ENCODE measurements around the gene SH2D7. TPM values are rescaled to one million over a fixed set of nuclear protein-coding genes. Genes with fewer than 3 reads are reported as not detected.
A peak's percentile ranks its signal among the peaks of the same experiment; 100 is the strongest.

Gene SH2D7
- under 1 TPM; 0.29 to 0.31 TPM for total RNA-seq

GRCh38 chr15:78092261-78093041, at the start of gene SH2D7:
TSS of gene SH2D7 (plus strand) at chr15:78092561. CDS start at chr15:78092585, 24 bp downstream.
- ChIA-PET POLR2A (interaction anchor here (1.0 to 1.9 kb wide), 4 partner anchors 11 to 43 kb away, joined by 3 to 12 read pairs (median 6); no protein-coding TSS in a partner anchor), CTCF (interaction anchor here (0.7 to 4.6 kb wide), 11 partner anchors 10 to 126 kb away, joined by 3 to 23 read pairs (median 5); no protein-coding TSS in a partner anchor)
- Mint-ChIP-seq H3K36me3 (ENCODE audit: low read depth) (peaks cover 5% of the 10 kb centered on the region), H3K27me3 (ENCODE audit: low read depth) (no peaks in the 10 kb centered on the region), H3K4me1 (ENCODE audit: low read depth) (peaks cover 49% of the 10 kb centered on the region), H3K4me3 (peak within 1 kb of the TSS; percentile 45), H3K9me3 (ENCODE audit: insufficient read depth) (no peaks in the 10 kb centered on the region), H3K27ac (peak within 1 kb of the TSS; percentile 73)
- DNase-seq (no peak), ATAC-seq (peak; percentile 48)

DNA sequence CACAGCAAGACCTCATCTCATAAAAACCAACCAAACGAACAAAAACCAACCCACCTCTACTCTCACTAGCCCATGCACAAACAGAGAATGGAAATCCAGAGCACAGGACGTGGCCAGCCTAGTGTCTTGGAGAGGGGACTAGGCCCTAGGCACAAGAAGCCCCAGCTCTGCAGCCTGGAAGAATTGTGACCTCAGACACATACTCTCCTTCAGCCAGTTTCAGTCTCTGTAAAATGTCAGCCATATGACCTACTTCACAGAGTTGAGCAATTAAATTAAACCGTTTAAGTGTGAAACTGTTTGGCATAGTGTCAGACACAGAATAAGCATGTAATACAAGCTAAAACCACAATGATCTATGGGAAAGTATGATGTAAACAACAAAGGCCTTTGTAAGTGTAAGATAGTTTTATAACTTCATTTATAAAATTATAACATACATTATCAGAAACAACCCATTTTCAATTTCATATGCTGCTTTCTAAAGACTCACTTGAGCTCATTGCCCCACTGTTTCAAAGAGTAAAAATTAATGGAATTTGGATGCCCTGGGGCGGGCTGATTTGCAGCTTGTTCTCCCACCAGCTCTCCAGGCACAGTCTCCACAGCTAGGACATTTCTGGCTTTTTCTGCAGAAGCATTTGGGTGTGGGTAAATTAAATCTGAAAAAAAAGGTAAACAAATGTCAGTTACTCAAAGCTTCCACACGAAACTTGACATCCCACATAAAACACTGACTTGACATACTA, 47.8 kb upstream of the SH2D7 start:
- DNase-seq (peak; percentile 48), ATAC-seq (peak; percentile 59)
- peaks cover 94% of the 10 kb centered on the region for H3K4me1 Mint-ChIP-seq (ENCODE audit: low read depth)
- no peaks in the 10 kb centered on the region for H3K9me3 Mint-ChIP-seq (ENCODE audit: insufficient read depth)
- POLR2A ChIA-PET: no interaction called here
- peaks cover 68% of the 10 kb centered on the region for H3K36me3 Mint-ChIP-seq (ENCODE audit: low read depth)
- H3K4me3 Mint-ChIP-seq: peak overlapping the region; percentile 5
- H3K27me3 Mint-ChIP-seq (ENCODE audit: low read depth): no peaks in the 10 kb centered on the region
- CTCF ChIA-PET: interaction anchor here (0.9 to 21.0 kb wide), 6 partner anchors 8 to 63 kb away, joined by 3 to 305 read pairs (median 8); partner anchors contain the start of gene TBC1D2B
- H3K27ac Mint-ChIP-seq: peak overlapping the region; percentile 79

DNA sequence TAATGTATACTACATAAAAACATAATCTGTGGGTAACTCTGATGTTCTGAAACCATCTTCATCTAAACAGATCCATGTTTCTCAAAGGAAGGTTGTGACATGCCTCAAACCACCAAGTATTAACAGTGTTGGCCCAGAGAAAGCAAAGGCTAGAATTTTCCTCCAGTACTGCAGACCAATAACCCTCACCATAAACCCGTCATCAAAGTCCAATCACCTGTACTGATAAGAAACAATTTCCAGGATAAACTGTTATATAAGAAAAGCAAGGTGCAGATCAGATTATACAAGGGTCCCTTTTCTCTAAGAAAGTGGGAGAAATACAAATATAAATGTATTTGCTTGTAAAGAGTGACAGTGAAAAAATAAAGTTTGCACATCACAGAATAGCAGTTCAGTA, 47.2 kb upstream of the SH2D7 start:
- DNase-seq (no peak), ATAC-seq (no peak)
- Mint-ChIP-seq H3K4me3 (no peak overlapping the region), H3K4me1 (ENCODE audit: low read depth) (peaks cover 94% of the 10 kb centered on the region), H3K27ac (peak overlapping the region; percentile 62), H3K36me3 (ENCODE audit: low read depth) (peaks cover 67% of the 10 kb centered on the region), H3K27me3 (ENCODE audit: low read depth) (no peaks in the 10 kb centered on the region), H3K9me3 (ENCODE audit: insufficient read depth) (no peaks in the 10 kb centered on the region)
- POLR2A ChIA-PET: no interaction called here
- CTCF ChIA-PET: interaction anchor here (1.2 to 21.0 kb wide), 4 partner anchors 10 to 63 kb away, joined by 6 to 305 read pairs (median 15); partner anchors contain the start of gene TBC1D2B

DNA sequence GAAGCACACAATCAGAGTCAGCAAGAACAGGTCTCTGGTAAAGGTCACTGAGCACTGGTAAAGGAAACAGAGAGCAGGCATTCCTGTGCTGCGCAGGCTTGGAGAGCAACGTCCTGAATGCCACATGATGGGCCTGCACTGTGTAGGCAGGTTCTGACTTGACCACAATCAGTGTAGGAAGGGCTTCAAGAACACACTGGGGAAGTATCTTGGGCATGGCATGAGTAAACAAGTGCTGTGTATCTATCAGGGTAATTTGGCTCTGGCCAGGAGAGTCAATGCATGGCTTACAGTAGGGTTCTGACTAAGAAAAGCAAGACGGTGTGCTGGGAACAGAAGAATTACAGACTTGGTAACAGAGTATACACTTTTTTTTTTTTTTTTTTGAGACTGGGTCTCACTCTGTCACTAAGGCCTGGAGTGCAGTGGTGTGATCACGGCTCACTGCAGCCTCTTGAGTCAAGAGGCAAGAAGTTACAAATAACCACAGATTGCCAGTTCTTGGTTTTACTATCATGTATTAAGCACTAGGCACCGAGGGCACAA, 45.5 kb upstream of the SH2D7 start:
- Mint-ChIP-seq H3K4me1 (ENCODE audit: low read depth) (peaks cover 96% of the 10 kb centered on the region), H3K27ac (peak overlapping the region; percentile 94), H3K4me3 (peak overlapping the region; percentile 54), H3K27me3 (ENCODE audit: low read depth) (no peaks in the 10 kb centered on the region), H3K9me3 (ENCODE audit: insufficient read depth) (no peaks in the 10 kb centered on the region), H3K36me3 (ENCODE audit: low read depth) (peaks cover 73% of the 10 kb centered on the region)
- CTCF ChIA-PET: interaction anchor here (0.7 to 21.0 kb wide), 8 partner anchors 8 to 62 kb away, joined by 3 to 305 read pairs (median 6); partner anchors contain the start of gene TBC1D2B
- ATAC-seq (peak; percentile 9), DNase-seq (no peak)
- POLR2A ChIA-PET: interaction anchor here (1.3 to 3.0 kb wide), 6 partner anchors 12 to 57 kb away, joined by 5 to 27 read pairs (median 10); no protein-coding TSS in a partner anchor

GRCh38 chr15:78047761-78048627, 44.4 kb upstream of the SH2D7 start:
- peaks cover 74% of the 10 kb centered on the region for H3K36me3 Mint-ChIP-seq (ENCODE audit: low read depth)
- H3K4me3 Mint-ChIP-seq: peak overlapping the region; percentile 54
- H3K27me3 Mint-ChIP-seq (ENCODE audit: low read depth): no peaks in the 10 kb centered on the region
- ChIA-PET POLR2A (interaction anchor here (1.3 to 3.0 kb wide), 6 partner anchors 12 to 56 kb away, joined by 5 to 27 read pairs (median 10); no protein-coding TSS in a partner anchor), CTCF (interaction anchor here (0.8 to 21.0 kb wide), 11 partner anchors 9 to 138 kb away, joined by 3 to 305 read pairs (median 4); partner anchors contain the start of gene TBC1D2B)
- ATAC-seq (peak; percentile 28), DNase-seq (peak; percentile 56)
- no peaks in the 10 kb centered on the region for H3K9me3 Mint-ChIP-seq (ENCODE audit: insufficient read depth)
- H3K27ac Mint-ChIP-seq: peak overlapping the region; percentile 94
- peaks cover 96% of the 10 kb centered on the region for H3K4me1 Mint-ChIP-seq (ENCODE audit: low read depth)

GRCh38 chr15:78048628-78048920, 43.8 kb upstream of the SH2D7 start:
- Mint-ChIP-seq H3K36me3 (ENCODE audit: low read depth) (peaks cover 74% of the 10 kb centered on the region), H3K4me3 (peak overlapping the region; percentile 17), H3K27ac (peak overlapping the region; percentile 94), H3K27me3 (ENCODE audit: low read depth) (no peaks in the 10 kb centered on the region), H3K9me3 (ENCODE audit: insufficient read depth) (no peaks in the 10 kb centered on the region), H3K4me1 (ENCODE audit: low read depth) (peaks cover 95% of the 10 kb centered on the region)
- DNase-seq: no peak
- ChIA-PET POLR2A (interaction anchor here (1.4 to 3.0 kb wide), 4 partner anchors 14 to 27 kb away, joined by 5 to 27 read pairs (median 14); no protein-coding TSS in a partner anchor), CTCF (interaction anchor here (0.8 to 21.0 kb wide), 10 partner anchors 10 to 139 kb away, joined by 3 to 305 read pairs (median 4); partner anchors contain the start of gene TBC1D2B)
- ATAC-seq: no peak

GRCh38 chr15:78049691-78050440, 42.5 kb upstream of the SH2D7 start:
- ChIA-PET CTCF (interaction anchor here (0.6 to 21.0 kb wide), 10 partner anchors 8 to 59 kb away, joined by 3 to 305 read pairs (median 8); partner anchors contain the start of genes SH2D7 and TBC1D2B), POLR2A (interaction anchor here (0.7 to 5.8 kb wide), 12 partner anchors 9 to 214 kb away, joined by 3 to 71 read pairs (median 6); partner anchors contain the start of genes DNAJA4, SH2D7 and TBC1D2B)
- Mint-ChIP-seq H3K4me3 (peak overlapping the region; percentile 60), H3K9me3 (ENCODE audit: insufficient read depth) (no peaks in the 10 kb centered on the region), H3K36me3 (ENCODE audit: low read depth) (peaks cover 73% of the 10 kb centered on the region), H3K27ac (peak overlapping the region; percentile 94), H3K4me1 (ENCODE audit: low read depth) (peaks cover 94% of the 10 kb centered on the region), H3K27me3 (ENCODE audit: low read depth) (no peaks in the 10 kb centered on the region)
- DNase-seq: peak; percentile 80
- ATAC-seq: peak; percentile 80

- Mint-ChIP-seq H3K4me3 (peak overlapping the region; percentile 60), H3K27me3 (ENCODE audit: low read depth) (no peaks in the 10 kb centered on the region), H3K4me1 (ENCODE audit: low read depth) (peaks cover 94% of the 10 kb centered on the region), H3K9me3 (ENCODE audit: insufficient read depth) (no peaks in the 10 kb centered on the region), H3K36me3 (ENCODE audit: low read depth) (peaks cover 74% of the 10 kb centered on the region), H3K27ac (peak overlapping the region; percentile 94)
- DNase-seq (no peak), ATAC-seq (peak; percentile 15)
- ChIA-PET POLR2A (interaction anchor here (1.1 to 5.8 kb wide), 10 partner anchors 9 to 214 kb away, joined by 3 to 71 read pairs (median 6); partner anchors contain the start of genes DNAJA4, SH2D7 and TBC1D2B), CTCF (interaction anchor here (0.6 to 21.0 kb wide), 10 partner anchors 9 to 58 kb away, joined by 3 to 305 read pairs (median 8); partner anchors contain the start of genes SH2D7 and TBC1D2B)
Observed at GRCh38 chr15:78050441-78050809, 41.9 kb upstream of the SH2D7 start.

DNA sequence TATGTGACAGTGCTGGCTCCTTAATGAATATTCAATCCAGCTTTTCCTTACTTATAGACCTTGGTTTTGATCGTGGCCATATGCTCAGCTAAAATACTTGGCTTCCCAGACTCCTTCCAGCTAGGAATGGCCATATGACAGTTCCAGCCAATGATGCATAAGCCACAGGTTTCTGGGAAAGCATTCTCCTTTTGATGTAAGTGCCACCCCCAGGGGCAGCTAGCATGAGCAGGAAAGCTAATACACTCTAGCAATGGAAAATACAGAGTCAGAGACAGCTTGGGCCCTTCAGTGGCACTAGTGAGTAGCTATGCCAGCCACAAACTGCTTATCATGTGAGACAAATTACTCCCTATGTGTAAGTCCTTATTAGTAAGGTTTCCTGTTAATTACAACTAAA, 41.5 kb upstream of the SH2D7 start:
- no peaks in the 10 kb centered on the region for H3K9me3 Mint-ChIP-seq (ENCODE audit: insufficient read depth)
- POLR2A ChIA-PET: interaction anchor here (1.3 to 5.8 kb wide), 8 partner anchors 8 to 213 kb away, joined by 3 to 71 read pairs (median 10); partner anchors contain the start of genes DNAJA4 and TBC1D2B
- no peak for DNase-seq
- no peak for ATAC-seq
- H3K36me3 Mint-ChIP-seq (ENCODE audit: low read depth): peaks cover 75% of the 10 kb centered on the region
- H3K4me1 Mint-ChIP-seq (ENCODE audit: low read depth): peaks cover 95% of the 10 kb centered on the region
- peak overlapping the region; percentile 94 for H3K27ac Mint-ChIP-seq
- H3K4me3 Mint-ChIP-seq: peak overlapping the region; percentile 60
- H3K27me3 Mint-ChIP-seq (ENCODE audit: low read depth): no peaks in the 10 kb centered on the region
- CTCF ChIA-PET: interaction anchor here (0.6 to 21.0 kb wide), 11 partner anchors 9 to 58 kb away, joined by 3 to 305 read pairs (median 7); partner anchors contain the start of genes SH2D7 and TBC1D2B
